Left lung (tissue), 10 donors: Measurements from ENCODE around the gene FAR2. TPM values are rescaled to one million over a fixed set of nuclear protein-coding genes. Genes with fewer than 3 reads are reported as not detected.
"Not testable (repeated sequence)": the region's sequence is repeated elsewhere in the genome, so short reads cannot be mapped to it uniquely, and the experiment has no call there.

Experiments used
- ATAC-seq: fragments of 200-7000 bp; cut with Tn5 transposase; one replicate; pipeline ENCODE4 v1.9.1; 2020; ENCODE audit warnings: moderate library complexity
- DNase-seq, 4 donors: peaks; one replicate each; pipeline ENCODE4 v3.0.0-alpha.2; 2013 to 2020
- H3K27ac ChIP-seq, 2 donors: fragments of 200-600 bp; sonication (generic) in 1 of 2; one replicate each; pipeline versions ENCODE4 v1.5.0 to v1.8.0; 2020 to 2021
- H3K27me3 ChIP-seq, 2 donors: fragments of 200-600 bp; sonication (generic) in 1 of 2; one replicate each; pipeline versions ENCODE4 v1.5.0 to v1.8.0; 2020 to 2021
- H3K36me3 ChIP-seq, 2 donors: fragments of 200-600 bp; sonication (generic) in 1 of 2; one replicate each; pipeline versions ENCODE4 v1.5.0 to v1.8.0; 2020 to 2021
- H3K4me1 ChIP-seq, 2 donors: fragments of 200-600 bp; one replicate each; pipeline ENCODE4 v1.8.0; 2021
- H3K4me3 ChIP-seq, 2 donors: fragments of 200-600 bp; sonication (generic) in 1 of 2; one replicate each; pipeline versions ENCODE4 v1.5.0 to v1.8.0; 2020 to 2021; ENCODE audit warnings: mild to moderate bottlenecking in 1 of 2
- H3K9me3 ChIP-seq, 2 donors: fragments of 200-600 bp; sonication (generic) in 1 of 2; one replicate each; pipeline versions ENCODE4 v1.5.0 to v1.8.0; 2020 to 2021
- intact Hi-C, 2 donors: fragments of 100-400 bp; cut with DNase I; formaldehyde crosslinking; loops; one replicate each; pipeline versions ENCODE4 v1.11.2 to v1.14.2; 2022
- polyA plus RNA-seq, 6 donors: library from polyadenylated mRNA; unstranded; fragments of 120-200 nt; gene quantifications; one replicate each; pipeline ENCODE4 v1.2.1, GENCODE V29; 2013; ENCODE audit not compliant: insufficient read length in 6 of 6
- total RNA-seq, 2 donors: library from RNA; stranded (reverse); fragmentation: NEBNext Ultra II Directional; extraction: Animal tissue kit (Norgen Biotek cat#: 25700); gene quantifications; one replicate each; pipeline ENCODE4 v1.2.1, GENCODE V29; 2021
- TF ChIP-seq, protein P1 (sequence below), 2 donors: fragments of 200-600 bp; sonication (generic) in 1 of 2; IDR thresholded peaks; one replicate each; pipeline versions ENCODE4 v1.5.0 to v1.8.0; 2021; ENCODE audit warnings: antibody characterized with exemption in 2 of 2
- donor health status: DM: no; HTN: yes; CAD: no.
- donor health status: DM: no; HTN: no; CAD: no.

Gene FAR2
- total and polyA plus RNA-seq, 8 donors, result 6.6 to 17.4 (median 9.0) TPM

DNA sequence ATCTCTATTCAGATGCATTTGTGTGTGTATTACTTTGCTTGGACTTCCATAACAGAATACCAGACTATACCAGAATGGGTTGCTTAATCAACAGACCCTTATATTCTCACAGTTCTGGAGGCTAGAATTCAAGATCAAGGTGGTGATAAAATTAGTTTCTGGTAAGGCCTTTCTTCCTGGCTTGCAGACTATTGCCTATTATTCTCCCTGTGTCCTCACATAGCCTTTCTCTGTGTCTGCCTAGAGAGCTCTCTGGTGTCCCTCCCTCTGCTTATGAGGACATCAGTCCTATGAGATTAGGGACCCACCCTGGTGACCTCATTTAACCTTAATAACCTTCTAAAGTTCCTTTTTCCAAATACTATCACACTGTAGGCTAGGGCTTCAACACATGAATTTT, 106.0 kb downstream of the FAR2 start:
- peak; percentile 68 for ATAC-seq
- intact Hi-C loops, result no loop called here

DNA sequence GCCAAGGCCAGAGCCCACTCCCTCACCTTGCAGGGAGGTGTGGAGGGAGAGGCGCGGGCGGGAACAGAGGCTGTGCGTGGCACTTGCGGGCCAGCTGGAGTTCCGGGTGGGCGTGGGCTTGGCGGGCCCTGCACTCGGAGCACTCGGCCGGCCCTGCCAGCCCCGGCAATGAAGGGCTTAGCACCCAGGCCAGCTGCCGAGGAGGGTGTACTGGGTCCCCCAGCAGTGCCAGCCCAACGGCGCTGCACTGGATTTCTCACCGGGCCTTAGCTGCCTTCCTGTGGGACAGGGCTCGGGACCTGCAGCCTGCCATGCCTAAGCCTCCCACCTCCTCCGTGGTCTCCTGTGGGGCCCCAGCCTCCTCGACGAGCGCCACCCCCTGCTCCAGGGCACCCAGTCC, 107.5 kb downstream of the FAR2 start:
- intact Hi-C loops, result no loop called here
- TF ChIP-seq, protein P1, sequence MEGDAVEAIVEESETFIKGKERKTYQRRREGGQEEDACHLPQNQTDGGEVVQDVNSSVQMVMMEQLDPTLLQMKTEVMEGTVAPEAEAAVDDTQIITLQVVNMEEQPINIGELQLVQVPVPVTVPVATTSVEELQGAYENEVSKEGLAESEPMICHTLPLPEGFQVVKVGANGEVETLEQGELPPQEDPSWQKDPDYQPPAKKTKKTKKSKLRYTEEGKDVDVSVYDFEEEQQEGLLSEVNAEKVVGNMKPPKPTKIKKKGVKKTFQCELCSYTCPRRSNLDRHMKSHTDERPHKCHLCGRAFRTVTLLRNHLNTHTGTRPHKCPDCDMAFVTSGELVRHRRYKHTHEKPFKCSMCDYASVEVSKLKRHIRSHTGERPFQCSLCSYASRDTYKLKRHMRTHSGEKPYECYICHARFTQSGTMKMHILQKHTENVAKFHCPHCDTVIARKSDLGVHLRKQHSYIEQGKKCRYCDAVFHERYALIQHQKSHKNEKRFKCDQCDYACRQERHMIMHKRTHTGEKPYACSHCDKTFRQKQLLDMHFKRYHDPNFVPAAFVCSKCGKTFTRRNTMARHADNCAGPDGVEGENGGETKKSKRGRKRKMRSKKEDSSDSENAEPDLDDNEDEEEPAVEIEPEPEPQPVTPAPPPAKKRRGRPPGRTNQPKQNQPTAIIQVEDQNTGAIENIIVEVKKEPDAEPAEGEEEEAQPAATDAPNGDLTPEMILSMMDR (IDR thresholded peaks at IDR 0.05), result no peak
- Histone ChIP-seq H3K27ac (no peak overlapping the region), H3K4me1 (peaks cover 0 to 11% of the 10 kb centered on the region in 2 donors), H3K36me3 (no peaks in the 10 kb centered on the region), H3K4me3 (no peak overlapping the region), H3K27me3 (no peaks in the 10 kb centered on the region), H3K9me3 (peaks cover 0 to 7% of the 10 kb centered on the region in 2 donors)
- ATAC-seq (no peak), DNase-seq (peak in 1 of 4 donors; percentile 51)

More for the DNA sequence above, 106.0 kb downstream of the FAR2 start:
- peaks cover 0 to 11% of the 10 kb centered on the region in 2 donors for H3K4me1 ChIP-seq
- TF ChIP-seq, protein P1 (IDR thresholded peaks at IDR 0.05), result no peak
- no peaks in the 10 kb centered on the region for H3K36me3 ChIP-seq
- DNase-seq, result no peak
- no peaks in the 10 kb centered on the region for H3K27me3 ChIP-seq
- H3K4me3 ChIP-seq, result no peak overlapping the region
- no peak overlapping the region for H3K27ac ChIP-seq
- no peaks in the 10 kb centered on the region for H3K9me3 ChIP-seq

DNA sequence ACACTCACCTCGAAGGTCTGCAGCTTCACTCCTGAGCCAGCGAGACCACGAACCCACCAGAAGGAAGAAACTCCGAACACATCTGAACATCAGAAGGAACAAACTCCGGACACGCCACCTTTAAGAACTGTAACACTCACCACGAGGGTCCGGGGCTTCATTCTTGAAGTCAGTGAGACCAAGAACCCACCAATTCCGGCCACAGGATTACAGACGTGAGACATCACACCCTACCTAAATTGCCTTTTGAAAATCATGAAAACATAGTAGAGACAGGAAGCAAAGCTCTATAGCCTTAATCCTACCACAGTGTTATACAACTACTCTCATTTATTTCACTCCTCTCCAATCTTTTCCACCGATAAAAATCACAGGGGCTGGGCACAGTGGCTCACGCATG, 108.6 kb downstream of the FAR2 start:
- not testable (repeated sequence) for DNase-seq, H3K27me3 ChIP-seq

DNA sequence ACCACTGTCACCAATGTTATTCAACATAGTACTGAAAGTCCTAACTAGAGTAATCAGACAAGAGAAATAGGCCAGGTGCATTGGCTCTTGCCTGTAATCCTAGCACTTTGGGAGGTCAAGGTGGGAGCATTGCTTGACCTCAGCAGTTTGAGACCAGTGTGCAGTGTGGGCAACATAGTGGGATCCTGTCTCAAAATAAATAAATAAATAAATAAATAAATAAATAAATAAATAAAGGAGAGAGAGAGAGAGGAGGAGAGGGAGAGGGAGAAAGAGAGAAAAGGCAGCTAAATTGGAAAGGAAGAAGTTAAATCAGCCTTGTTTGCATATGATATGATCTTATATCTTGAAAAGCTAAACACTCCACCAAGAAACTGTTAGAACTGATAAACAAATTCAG, 115.3 kb downstream of the FAR2 start:
- H3K36me3 ChIP-seq, result no peaks in the 10 kb centered on the region
- DNase-seq, result no peak
- H3K4me3 ChIP-seq, result no peak overlapping the region
- peaks cover 0 to 25% of the 10 kb centered on the region in 2 donors for H3K9me3 ChIP-seq
- H3K27ac ChIP-seq, result no peak overlapping the region
- no peak for ATAC-seq
- H3K4me1 ChIP-seq, result no peaks in the 10 kb centered on the region
- H3K27me3 ChIP-seq, result no peaks in the 10 kb centered on the region
- intact Hi-C loops, result no loop called here
- TF ChIP-seq, protein P1 (IDR thresholded peaks at IDR 0.05), result no peak

More for the DNA sequence above, 108.6 kb downstream of the FAR2 start:
- H3K36me3 ChIP-seq, ATAC-seq, H3K4me3 ChIP-seq, H3K27ac ChIP-seq, intact Hi-C loops: not testable (repeated sequence)
- peaks cover 0 to 11% of the 10 kb centered on the region in 2 donors for H3K4me1 ChIP-seq
- peaks cover 0 to 15% of the 10 kb centered on the region in 2 donors for H3K9me3 ChIP-seq

DNA sequence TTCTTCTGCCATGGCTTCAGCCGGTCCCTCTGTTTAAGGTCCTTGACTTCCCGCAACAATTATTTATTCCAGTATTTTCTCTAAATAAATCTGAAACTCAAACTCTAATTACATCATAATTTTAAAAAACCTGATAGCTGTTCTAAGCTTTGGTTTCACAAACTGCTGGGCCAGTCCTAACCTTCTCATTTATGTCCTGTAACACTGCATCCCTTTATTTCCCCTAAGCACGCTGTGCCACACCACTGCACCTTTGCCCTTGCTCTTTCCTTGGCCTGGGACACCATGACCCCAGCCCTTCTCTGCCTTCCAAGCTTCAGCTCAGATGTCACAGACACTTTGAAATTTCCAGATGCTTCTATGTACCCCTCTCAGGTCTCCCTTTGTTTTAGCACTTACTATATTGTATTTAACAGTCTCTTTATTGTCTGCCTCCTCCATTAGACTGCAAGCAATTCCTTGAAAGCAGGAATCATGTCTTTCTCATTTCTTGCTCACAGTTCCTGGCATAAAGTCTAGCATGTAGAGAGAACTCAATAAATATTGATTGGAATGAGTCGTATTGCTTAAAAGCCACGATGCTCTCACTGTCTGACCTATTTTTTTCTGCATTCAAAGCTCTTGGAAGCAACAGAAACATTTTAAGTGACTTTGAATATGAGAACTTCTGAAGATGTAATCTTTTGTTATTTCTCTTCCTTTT, 120.8 kb downstream of the FAR2 start:
- intact Hi-C loops, result no loop called here
- no peaks in the 10 kb centered on the region for H3K4me1 ChIP-seq
- no peak overlapping the region for H3K4me3 ChIP-seq
- H3K27ac ChIP-seq, result no peak overlapping the region
- TF ChIP-seq, protein P1 (IDR thresholded peaks at IDR 0.05), result no peak
- H3K9me3 ChIP-seq, result peaks cover 0 to 5% of the 10 kb centered on the region in 2 donors
- DNase-seq (no peak), ATAC-seq (no peak)
- H3K27me3 ChIP-seq, result no peaks in the 10 kb centered on the region
- H3K36me3 ChIP-seq, result peaks cover 0 to 26% of the 10 kb centered on the region in 2 donors
